A673 (cell line): ENCODE data around the gene AP4S1.

Experiments
- EZH2 ChIP-seq: fragments of 200-600 bp; sonication (generic); IDR thresholded peaks from 2 replicates; pipeline ENCODE4 v1.6.1; 2017; ENCODE audit warnings: borderline replicate concordance, low read depth, mild to moderate bottlenecking, mixed read lengths, antibody characterized with exemption, low read length; ENCODE audit not compliant: poor library complexity, severe bottlenecking
- TF ChIP-seq, protein P1 (sequence below): fragments of 300-800, 200-600 bp; sonication (generic); conservative IDR thresholded peaks from 2 replicates; pipeline ENCODE4 v1.5.1; 2017; ENCODE audit warnings: low read depth, mild to moderate bottlenecking, antibody characterized with exemption, low read length, moderate library complexity, mixed read lengths

DNA sequence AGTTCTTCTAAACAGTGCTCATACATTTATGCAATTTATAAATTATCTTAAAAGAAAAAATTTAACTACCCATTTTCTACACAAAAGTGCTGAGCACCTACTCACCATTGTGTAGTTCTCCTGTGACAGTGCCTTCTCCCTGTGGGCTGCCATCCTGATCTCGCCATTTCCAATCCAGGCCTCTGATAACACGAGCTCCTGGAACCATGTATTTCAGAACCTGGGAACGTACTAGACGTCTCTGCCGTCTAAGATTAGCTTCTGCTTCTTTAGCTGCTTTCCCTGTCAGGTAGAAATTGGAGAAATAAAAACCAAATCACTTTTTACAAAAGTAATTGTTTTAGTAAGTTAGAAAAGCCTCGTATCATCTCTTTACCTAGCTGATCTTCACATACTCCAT is 107.7 kb downstream of the AP4S1 start:
- TF ChIP-seq, protein P1, sequence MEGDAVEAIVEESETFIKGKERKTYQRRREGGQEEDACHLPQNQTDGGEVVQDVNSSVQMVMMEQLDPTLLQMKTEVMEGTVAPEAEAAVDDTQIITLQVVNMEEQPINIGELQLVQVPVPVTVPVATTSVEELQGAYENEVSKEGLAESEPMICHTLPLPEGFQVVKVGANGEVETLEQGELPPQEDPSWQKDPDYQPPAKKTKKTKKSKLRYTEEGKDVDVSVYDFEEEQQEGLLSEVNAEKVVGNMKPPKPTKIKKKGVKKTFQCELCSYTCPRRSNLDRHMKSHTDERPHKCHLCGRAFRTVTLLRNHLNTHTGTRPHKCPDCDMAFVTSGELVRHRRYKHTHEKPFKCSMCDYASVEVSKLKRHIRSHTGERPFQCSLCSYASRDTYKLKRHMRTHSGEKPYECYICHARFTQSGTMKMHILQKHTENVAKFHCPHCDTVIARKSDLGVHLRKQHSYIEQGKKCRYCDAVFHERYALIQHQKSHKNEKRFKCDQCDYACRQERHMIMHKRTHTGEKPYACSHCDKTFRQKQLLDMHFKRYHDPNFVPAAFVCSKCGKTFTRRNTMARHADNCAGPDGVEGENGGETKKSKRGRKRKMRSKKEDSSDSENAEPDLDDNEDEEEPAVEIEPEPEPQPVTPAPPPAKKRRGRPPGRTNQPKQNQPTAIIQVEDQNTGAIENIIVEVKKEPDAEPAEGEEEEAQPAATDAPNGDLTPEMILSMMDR = no peak
- no peak for TF ChIP-seq EZH2
